Activated CD8-positive, alpha-beta T cell treated with anti-CD3 and anti-CD28 coated beads for 36 hours (primary cell): ENCODE results near the gene RPS14. TPM values are rescaled to one million over a fixed set of nuclear protein-coding genes. Genes with fewer than 3 reads are reported as not detected.

Source experiments
- ATAC-seq: fragments of 200-7000 bp; cut with Tn5 transposase; one replicate; pipeline ENCODE4 v1.10.0; 2021; ENCODE audit warnings: mild to moderate bottlenecking, moderate library complexity
- CTCF ChIA-PET: fragments of 350-600 bp; sonication (Branson Sonifier 250); formaldehyde crosslinking; loops from one replicate; lab custom pipeline; 2021; ENCODE audit warnings: antibody characterized with exemption; lab: Charles Lee
- POLR2A ChIA-PET: fragments of 350-600 bp; sonication (Branson Sonifier 250); formaldehyde crosslinking; loops from one replicate; lab custom pipeline; 2021; ENCODE audit warnings: antibody characterized with exemption; lab: Charles Lee
- DNase-seq: peaks from one replicate; pipeline ENCODE4 v3.0.0-alpha.2; 2020
- H3K27ac Mint-ChIP-seq: one replicate; pipeline ENCODE4 v1.8.0; 2021; ENCODE audit warnings: mild to moderate bottlenecking, mixed read lengths
- H3K27me3 Mint-ChIP-seq: one replicate; pipeline ENCODE4 v1.8.0; 2021; ENCODE audit warnings: mixed read lengths
- H3K36me3 Mint-ChIP-seq: one replicate; pipeline ENCODE4 v1.8.0; 2021; ENCODE audit warnings: low read depth, mixed read lengths
- H3K4me1 Mint-ChIP-seq: one replicate; pipeline ENCODE4 v1.8.0; 2021; ENCODE audit warnings: low read depth, mixed read lengths
- H3K4me3 Mint-ChIP-seq: one replicate; pipeline ENCODE4 v1.8.0; 2021; ENCODE audit warnings: mild to moderate bottlenecking, moderate library complexity, mixed read lengths
- H3K9me3 Mint-ChIP-seq: one replicate; pipeline ENCODE4 v1.8.0; 2021; ENCODE audit warnings: mixed read lengths
- CTCF ChIP-seq: fragments of 200-600 bp; IDR thresholded peaks from one replicate; pipeline ENCODE4 v1.8.0; 2022; ENCODE audit warnings: antibody characterized with exemption, mild to moderate bottlenecking
- intact Hi-C: fragments of 100-400 bp; cut with micrococcal nuclease; formaldehyde crosslinking; loops from one replicate; pipeline ENCODE4 v1.10.0; 2022
- total RNA-seq, 2 experiments: library from RNA; stranded (reverse); gene quantifications; one replicate each; pipeline ENCODE4 v1.2.3, GENCODE V29; 2021

The RPS14 gene
- total RNA-seq, 2 experiments from 2014 or later = 3,542 to 3,651 TPM

GRCh38 chr5:150486402-150487198 lies 37.1 kb upstream of the RPS14 start:
- intact Hi-C loops = no loop called here
- Mint-ChIP-seq H3K27ac (no peak overlapping the region), H3K36me3 (no peaks in the 10 kb centered on the region), H3K27me3 (peaks cover 6% of the 10 kb centered on the region), H3K4me3 (peak overlapping the region; percentile 58), H3K9me3 (no peaks in the 10 kb centered on the region), H3K4me1 (peaks cover 7% of the 10 kb centered on the region)
- CTCF ChIA-PET = interaction anchor here (1.1 to 1.7 kb wide), 2 partner anchors 27 to 39 kb away, joined by 4 read pairs; no protein-coding TSS in a partner anchor
- peak; percentile 42 for DNase-seq
- peak; percentile 67 for ATAC-seq
- TF ChIP-seq CTCF = no peak
- POLR2A ChIA-PET = interaction anchor here (1.2 kb wide), 1 partner anchor 39 kb away, joined by 3 read pairs; no protein-coding TSS in a partner anchor

- peak; percentile 57 for ATAC-seq
- TF ChIP-seq CTCF = no peak
- Mint-ChIP-seq H3K4me1 (peaks cover 7% of the 10 kb centered on the region), H3K36me3 (no peaks in the 10 kb centered on the region), H3K27ac (no peak overlapping the region), H3K9me3 (no peaks in the 10 kb centered on the region), H3K27me3 (peaks cover 6% of the 10 kb centered on the region), H3K4me3 (peak overlapping the region; percentile 42)
- ChIA-PET POLR2A (interaction anchor here (1.2 to 1.5 kb wide), 2 partner anchors 10 to 40 kb away, joined by 3 to 4 read pairs; no protein-coding TSS in a partner anchor), CTCF (interaction anchor here (1.7 kb wide), 1 partner anchor 27 kb away, joined by 4 read pairs; no protein-coding TSS in a partner anchor)
- intact Hi-C loops = no loop called here
- DNase-seq = peak; percentile 23
These were observed 36.3 kb upstream of the RPS14 start for GRCh38 chr5:150485693-150486401.

- intact Hi-C loops = no loop called here
- Mint-ChIP-seq H3K4me1 (peaks cover 7% of the 10 kb centered on the region), H3K9me3 (no peaks in the 10 kb centered on the region), H3K4me3 (peak overlapping the region; percentile 42), H3K27ac (no peak overlapping the region), H3K36me3 (no peaks in the 10 kb centered on the region), H3K27me3 (peaks cover 6% of the 10 kb centered on the region)
- TF ChIP-seq CTCF = no peak
- no peak for DNase-seq
- POLR2A ChIA-PET = interaction anchor here (1.5 kb wide), 1 partner anchor 10 kb away, joined by 4 read pairs; no protein-coding TSS in a partner anchor
- CTCF ChIA-PET = interaction anchor here (1.0 to 1.7 kb wide), 2 partner anchors 26 to 75 kb away, joined by 4 read pairs; no protein-coding TSS in a partner anchor
- ATAC-seq = no peak
These were observed 35.6 kb upstream of the RPS14 start for GRCh38 chr5:150484964-150485692.

- DNase-seq = no peak
- no peak overlapping the region for H3K4me3 Mint-ChIP-seq
- no peak for ATAC-seq
- no peak overlapping the region for H3K27ac Mint-ChIP-seq
- H3K4me1 Mint-ChIP-seq = peaks cover under 1% of the 10 kb centered on the region
- H3K9me3 Mint-ChIP-seq = no peaks in the 10 kb centered on the region
- POLR2A ChIA-PET = no interaction called here
- TF ChIP-seq CTCF = no peak
- intact Hi-C loops = no loop called here
- H3K27me3 Mint-ChIP-seq = peaks cover 2% of the 10 kb centered on the region
- CTCF ChIA-PET = interaction anchor here (1.1 kb wide), 1 partner anchor 17 kb away, joined by 3 read pairs; no protein-coding TSS in a partner anchor
- no peaks in the 10 kb centered on the region for H3K36me3 Mint-ChIP-seq
These were observed 32.5 kb upstream of the RPS14 start for GRCh38 chr5:150481972-150482406.
